GM12878 (cell line): Measurements from ENCODE around the gene PDF. TPM values are rescaled to one million over a fixed set of nuclear protein-coding genes. Genes with fewer than 3 reads are reported as not detected.
A peak's percentile ranks its signal among the peaks of the same experiment; 100 is the strongest.

Experiments
- BRCA1 ChIP-seq: IDR thresholded peaks from 2 replicates; pipeline ENCODE4 v1.6.1; 2011; ENCODE audit warnings: low read depth, low read length, improper control_type of control experiment
- DPF2 ChIP-seq: fragments of 450-650 bp; IDR thresholded peaks from 2 replicates; pipeline ENCODE4 v1.6.1; 2017; ENCODE audit warnings: mild to moderate bottlenecking
- HCFC1 ChIP-seq: fragments of 150-350 bp; IDR thresholded peaks from 2 replicates; pipeline ENCODE4 v1.6.1; 2014; ENCODE audit warnings: low read length
- JUND ChIP-seq: IDR thresholded peaks from 2 replicates; pipeline ENCODE4 v1.6.1; 2012; ENCODE audit warnings: low read depth, mild to moderate bottlenecking, low read length, improper control_type of control experiment, moderate library complexity
- MTA2 ChIP-seq: fragments of 450-650 bp; IDR thresholded peaks from 2 replicates; pipeline ENCODE4 v1.6.1; 2016; ENCODE audit warnings: low read depth, mild to moderate bottlenecking, moderate library complexity
- MYB ChIP-seq: fragments of 150-350 bp; IDR thresholded peaks from 2 replicates; pipeline ENCODE4 v1.6.1; 2014; ENCODE audit warnings: mild to moderate bottlenecking, low read depth, low read length, borderline replicate concordance
- MYC ChIP-seq: IDR thresholded peaks from 2 replicates; pipeline ENCODE4 v1.6.1; 2011; ENCODE audit warnings: mild to moderate bottlenecking, low read length, moderate library complexity, inconsistent platforms; ENCODE audit not compliant: insufficient read depth, insufficient replicate concordance, insufficient read length, severe bottlenecking
- NBN ChIP-seq: fragments of 450-650 bp; IDR thresholded peaks from 2 replicates; pipeline ENCODE4 v1.6.1; 2016
- NFYB ChIP-seq: IDR thresholded peaks from 2 replicates; pipeline ENCODE4 v1.6.1; 2011; ENCODE audit warnings: low read depth, mild to moderate bottlenecking, low read length, improper control_type of control experiment, moderate library complexity; ENCODE audit not compliant: insufficient read depth
- RELA ChIP-seq: fragments of 450-650 bp; IDR thresholded peaks from 2 replicates; pipeline ENCODE4 v1.8.0; 2014; ENCODE audit warnings: borderline replicate concordance; ENCODE audit not compliant: partially characterized antibody
- RFX5 ChIP-seq: IDR thresholded peaks from 2 replicates; pipeline ENCODE4 v1.6.1; 2011; ENCODE audit warnings: low read depth, low read length, improper control_type of control experiment
- STAT3 ChIP-seq: IDR thresholded peaks from 2 replicates; pipeline ENCODE4 v1.6.1; 2011; ENCODE audit warnings: low read depth, low read length, improper control_type of control experiment
- ZNF24 ChIP-seq: fragments of 450-650 bp; IDR thresholded peaks from 2 replicates; pipeline ENCODE4 v1.6.1; 2017; ENCODE audit warnings: antibody characterized with exemption, mild to moderate bottlenecking
- polyA plus RNA-seq, 11 experiments: library from polyadenylated mRNA; depleted of rRNA in 4 of 11; unstranded in 6 of 11; stranded (reverse) in 5 of 11; fragments of >200 nt; fragmentation: Nextera tagmentation in 4 of 11; fragmentation: Illumina TruSeq in 1 of 11; extraction: Ambion mirVana in 4 of 11; extraction: Trizol in 1 of 11; gene quantifications; 1 replicate in 1 of 11; 2 replicates in 10 of 11; pipeline versions ENCODE4 v1.2.1 to v1.2.3, GENCODE V29; 2011 to 2016; ENCODE audit warnings: inconsistent platforms in 2 of 11, missing spikeins in 2 of 11, low read depth in 1 of 11
- total RNA-seq, 4 experiments: library from RNA; depleted of rRNA in 3 of 4; stranded (reverse); fragments of >200 nt in 3 of 4; fragmentation: Illumina TruSeq in 1 of 4; extraction: Trizol in 1 of 4; gene quantifications; 2 replicates each; pipeline versions ENCODE4 v1.2.1 to v1.2.3, GENCODE V29; 2013 to 2021
- TF ChIP-seq, protein P1 (sequence below): IDR thresholded peaks from 2 replicates; pipeline ENCODE4 v1.6.1; 2011; ENCODE audit warnings: borderline replicate concordance, low read depth, mild to moderate bottlenecking, moderate library complexity, mixed read lengths, low read length; ENCODE audit not compliant: insufficient read depth; ENCODE audit errors: extremely low read length
- TF ChIP-seq, protein P2 (sequence below): fragments of 450-650 bp; IDR thresholded peaks from 2 replicates; pipeline ENCODE4 v1.6.1; 2014; ENCODE audit warnings: mild to moderate bottlenecking
- TF ChIP-seq, protein P3 (sequence below): fragments of 450-650 bp; IDR thresholded peaks from 2 replicates; pipeline ENCODE4 v1.6.1; 2017; ENCODE audit warnings: borderline replicate concordance
- TF ChIP-seq, protein P4 (sequence below): fragments of 450-650 bp; IDR thresholded peaks from 2 replicates; pipeline ENCODE4 v1.6.1; 2017; ENCODE audit warnings: antibody characterized with exemption, mild to moderate bottlenecking, moderate library complexity
- TF ChIP-seq, protein P5 (sequence below): fragments of 450-650 bp; IDR thresholded peaks from 2 replicates; pipeline ENCODE4 v1.6.1; 2017; ENCODE audit warnings: mild to moderate bottlenecking, low read depth, inconsistent platforms; ENCODE audit not compliant: poor library complexity, severe bottlenecking

Gene PDF
- total and polyA plus RNA-seq, 10 of the 15 experiments (the other 5 are each of a cell fraction or from before 2014, with no cell fraction given), result 0.13 to 44.1 (median 16.7) TPM

DNA sequence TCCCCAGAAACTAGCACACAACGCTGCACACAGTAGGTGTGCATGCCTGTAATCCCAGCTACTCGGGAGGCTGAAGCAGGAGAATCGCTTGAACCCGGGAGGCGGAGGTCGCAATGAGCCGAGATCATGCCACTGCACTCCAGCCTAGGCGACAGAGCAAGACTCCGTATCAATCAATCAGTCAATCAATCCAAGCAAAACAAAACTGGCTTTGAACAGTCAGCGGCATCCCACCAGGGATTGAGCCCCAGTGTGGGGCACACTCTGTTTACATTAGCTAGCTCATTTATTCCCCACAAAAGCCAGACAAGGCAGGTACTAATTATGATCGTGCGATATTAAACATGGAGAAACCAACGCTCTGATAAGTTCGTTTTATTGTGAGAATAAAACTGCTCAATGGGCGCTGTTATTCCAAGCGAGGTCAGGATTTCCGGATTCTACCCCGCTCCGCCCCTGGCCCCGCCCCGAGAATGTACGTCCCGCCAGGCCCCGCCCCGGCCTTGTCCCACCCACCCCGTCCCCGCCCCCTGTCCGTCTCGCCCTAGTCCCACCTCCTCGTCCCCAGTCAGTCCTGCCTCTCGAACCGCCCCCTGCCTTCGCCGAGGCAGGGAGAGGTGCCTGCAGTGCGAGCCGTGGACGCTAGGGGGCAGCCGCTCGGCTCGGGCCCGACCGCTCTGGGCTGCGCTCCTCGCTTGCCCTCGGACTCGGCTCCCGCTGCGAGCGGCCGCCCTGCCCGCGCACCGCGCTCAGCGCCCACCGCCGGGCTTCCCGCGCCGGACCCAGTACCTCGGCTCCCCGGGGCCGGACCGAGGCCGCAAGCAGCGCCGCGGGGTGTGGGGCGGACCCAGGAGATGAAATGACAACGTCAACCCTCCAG is 19.5 kb downstream of the PDF start, which contains the start of gene VPS4A (continued):
- TF ChIP-seq DPF2, result peak; percentile 85; the same call in 1 of the 2 replicates
- TF ChIP-seq, protein P1, sequence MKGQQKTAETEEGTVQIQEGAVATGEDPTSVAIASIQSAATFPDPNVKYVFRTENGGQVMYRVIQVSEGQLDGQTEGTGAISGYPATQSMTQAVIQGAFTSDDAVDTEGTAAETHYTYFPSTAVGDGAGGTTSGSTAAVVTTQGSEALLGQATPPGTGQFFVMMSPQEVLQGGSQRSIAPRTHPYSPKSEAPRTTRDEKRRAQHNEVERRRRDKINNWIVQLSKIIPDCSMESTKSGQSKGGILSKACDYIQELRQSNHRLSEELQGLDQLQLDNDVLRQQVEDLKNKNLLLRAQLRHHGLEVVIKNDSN, result no peak
- no peak for TF ChIP-seq MYC
- TF ChIP-seq RFX5, result 0 out of 2 replicates have a peak, but pooled peaks have one; percentile 39
- no peak for TF ChIP-seq MYB
- 0 out of 2 replicates have a peak, but pooled peaks have one; percentile 20 for TF ChIP-seq NBN
- TF ChIP-seq BRCA1, result 0 out of 2 replicates have a peak, but pooled peaks have one; percentile 18
- peak; percentile 62 for TF ChIP-seq ZNF24
- peak; percentile 9; the same call in 1 of the 2 replicates for TF ChIP-seq MTA2
- TF ChIP-seq, protein P2, sequence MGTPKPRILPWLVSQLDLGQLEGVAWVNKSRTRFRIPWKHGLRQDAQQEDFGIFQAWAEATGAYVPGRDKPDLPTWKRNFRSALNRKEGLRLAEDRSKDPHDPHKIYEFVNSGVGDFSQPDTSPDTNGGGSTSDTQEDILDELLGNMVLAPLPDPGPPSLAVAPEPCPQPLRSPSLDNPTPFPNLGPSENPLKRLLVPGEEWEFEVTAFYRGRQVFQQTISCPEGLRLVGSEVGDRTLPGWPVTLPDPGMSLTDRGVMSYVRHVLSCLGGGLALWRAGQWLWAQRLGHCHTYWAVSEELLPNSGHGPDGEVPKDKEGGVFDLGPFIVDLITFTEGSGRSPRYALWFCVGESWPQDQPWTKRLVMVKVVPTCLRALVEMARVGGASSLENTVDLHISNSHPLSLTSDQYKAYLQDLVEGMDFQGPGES, result no peak
- TF ChIP-seq, protein P3, sequence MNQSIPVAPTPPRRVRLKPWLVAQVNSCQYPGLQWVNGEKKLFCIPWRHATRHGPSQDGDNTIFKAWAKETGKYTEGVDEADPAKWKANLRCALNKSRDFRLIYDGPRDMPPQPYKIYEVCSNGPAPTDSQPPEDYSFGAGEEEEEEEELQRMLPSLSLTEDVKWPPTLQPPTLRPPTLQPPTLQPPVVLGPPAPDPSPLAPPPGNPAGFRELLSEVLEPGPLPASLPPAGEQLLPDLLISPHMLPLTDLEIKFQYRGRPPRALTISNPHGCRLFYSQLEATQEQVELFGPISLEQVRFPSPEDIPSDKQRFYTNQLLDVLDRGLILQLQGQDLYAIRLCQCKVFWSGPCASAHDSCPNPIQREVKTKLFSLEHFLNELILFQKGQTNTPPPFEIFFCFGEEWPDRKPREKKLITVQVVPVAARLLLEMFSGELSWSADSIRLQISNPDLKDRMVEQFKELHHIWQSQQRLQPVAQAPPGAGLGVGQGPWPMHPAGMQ, result no peak
- TF ChIP-seq, protein P4, sequence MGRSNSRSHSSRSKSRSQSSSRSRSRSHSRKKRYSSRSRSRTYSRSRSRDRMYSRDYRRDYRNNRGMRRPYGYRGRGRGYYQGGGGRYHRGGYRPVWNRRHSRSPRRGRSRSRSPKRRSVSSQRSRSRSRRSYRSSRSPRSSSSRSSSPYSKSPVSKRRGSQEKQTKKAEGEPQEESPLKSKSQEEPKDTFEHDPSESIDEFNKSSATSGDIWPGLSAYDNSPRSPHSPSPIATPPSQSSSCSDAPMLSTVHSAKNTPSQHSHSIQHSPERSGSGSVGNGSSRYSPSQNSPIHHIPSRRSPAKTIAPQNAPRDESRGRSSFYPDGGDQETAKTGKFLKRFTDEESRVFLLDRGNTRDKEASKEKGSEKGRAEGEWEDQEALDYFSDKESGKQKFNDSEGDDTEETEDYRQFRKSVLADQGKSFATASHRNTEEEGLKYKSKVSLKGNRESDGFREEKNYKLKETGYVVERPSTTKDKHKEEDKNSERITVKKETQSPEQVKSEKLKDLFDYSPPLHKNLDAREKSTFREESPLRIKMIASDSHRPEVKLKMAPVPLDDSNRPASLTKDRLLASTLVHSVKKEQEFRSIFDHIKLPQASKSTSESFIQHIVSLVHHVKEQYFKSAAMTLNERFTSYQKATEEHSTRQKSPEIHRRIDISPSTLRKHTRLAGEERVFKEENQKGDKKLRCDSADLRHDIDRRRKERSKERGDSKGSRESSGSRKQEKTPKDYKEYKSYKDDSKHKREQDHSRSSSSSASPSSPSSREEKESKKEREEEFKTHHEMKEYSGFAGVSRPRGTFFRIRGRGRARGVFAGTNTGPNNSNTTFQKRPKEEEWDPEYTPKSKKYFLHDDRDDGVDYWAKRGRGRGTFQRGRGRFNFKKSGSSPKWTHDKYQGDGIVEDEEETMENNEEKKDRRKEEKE, result 0 out of 2 replicates have a peak, but pooled peaks have one; percentile 51
- TF ChIP-seq HCFC1, result peak; percentile 58
- no peak for TF ChIP-seq NFYB
- TF ChIP-seq STAT3, result no peak
- peak; percentile 49 for TF ChIP-seq RELA
- TF ChIP-seq, protein P5, sequence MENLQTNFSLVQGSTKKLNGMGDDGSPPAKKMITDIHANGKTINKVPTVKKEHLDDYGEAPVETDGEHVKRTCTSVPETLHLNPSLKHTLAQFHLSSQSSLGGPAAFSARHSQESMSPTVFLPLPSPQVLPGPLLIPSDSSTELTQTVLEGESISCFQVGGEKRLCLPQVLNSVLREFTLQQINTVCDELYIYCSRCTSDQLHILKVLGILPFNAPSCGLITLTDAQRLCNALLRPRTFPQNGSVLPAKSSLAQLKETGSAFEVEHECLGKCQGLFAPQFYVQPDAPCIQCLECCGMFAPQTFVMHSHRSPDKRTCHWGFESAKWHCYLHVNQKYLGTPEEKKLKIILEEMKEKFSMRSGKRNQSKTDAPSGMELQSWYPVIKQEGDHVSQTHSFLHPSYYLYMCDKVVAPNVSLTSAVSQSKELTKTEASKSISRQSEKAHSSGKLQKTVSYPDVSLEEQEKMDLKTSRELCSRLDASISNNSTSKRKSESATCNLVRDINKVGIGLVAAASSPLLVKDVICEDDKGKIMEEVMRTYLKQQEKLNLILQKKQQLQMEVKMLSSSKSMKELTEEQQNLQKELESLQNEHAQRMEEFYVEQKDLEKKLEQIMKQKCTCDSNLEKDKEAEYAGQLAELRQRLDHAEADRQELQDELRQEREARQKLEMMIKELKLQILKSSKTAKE, result no peak
- TF ChIP-seq JUND, result no peak
